HG02623 (cell line): ENCODE data around the gene DCAF15.

Source experiments
- ATAC-seq: cut with Tn5 transposase; IDR thresholded peaks from one replicate; pipeline ENCODE4 v1.9.1; 2021; ENCODE audit warnings: moderate library complexity; ENCODE audit not compliant: unreplicated experiment

DCAF15 gene

GRCh38 chr19:13990085-13990484 is 37.8 kb downstream of the DCAF15 start:
- no peak for ATAC-seq

GRCh38 chr19:13992025-13992424 is 39.7 kb downstream of the DCAF15 start:
- no peak for ATAC-seq

- ATAC-seq, result no peak
These were observed 41.4 kb downstream of the DCAF15 start for GRCh38 chr19:13993590-13994300.

GRCh38 chr19:13995017-13995728 is 42.9 kb downstream of the DCAF15 start:
- no peak for ATAC-seq

- ATAC-seq, result no peak
These were observed 43.8 kb downstream of the DCAF15 start for GRCh38 chr19:13995878-13996765.

GRCh38 chr19:13996928-13997630 is 44.8 kb downstream of the DCAF15 start:
- ATAC-seq, result no peak

GRCh38 chr19:13997631-13997962 is 45.3 kb downstream of the DCAF15 start:
- no peak for ATAC-seq

GRCh38 chr19:13998426-13998825 is 46.1 kb downstream of the DCAF15 start:
- ATAC-seq, result no peak

- no peak for ATAC-seq
These were observed 46.8 kb downstream of the DCAF15 start for GRCh38 chr19:13999085-13999484.

GRCh38 chr19:14000691-14001375 is 48.5 kb downstream of the DCAF15 start:
- ATAC-seq, result no peak

GRCh38 chr19:14002571-14003250 is 50.4 kb downstream of the DCAF15 start:
- ATAC-seq, result no peak

GRCh38 chr19:14003251-14004055 is 51.1 kb downstream of the DCAF15 start:
- no peak for ATAC-seq

- ATAC-seq, result no peak
These were observed 52.5 kb downstream of the DCAF15 start for GRCh38 chr19:14004619-14005348.

GRCh38 chr19:14005349-14006084 is 53.2 kb downstream of the DCAF15 start:
- ATAC-seq, result peak; percentile 25

GRCh38 chr19:14006085-14006765 is 53.9 kb downstream of the DCAF15 start, which contains the start of gene RFX1:
Gene RFX1 (minus strand): TSS chr19:14006320. CDS start chr19:13993843, 12,477 bp downstream.
- ATAC-seq, result peak; percentile 65

- peak; percentile 29 for ATAC-seq
These were observed 54.7 kb downstream of the DCAF15 start for GRCh38 chr19:14006766-14007562.
